H1 (cell line): ENCODE measurements around the gene CACNA1C. TPM values are rescaled to one million over a fixed set of nuclear protein-coding genes. Genes with fewer than 3 reads are reported as not detected.

ENCODE experiments used
- CTCF ChIA-PET: fragments of 300-600 bp; sonication (Branson Sonifier 250); formaldehyde crosslinking; loops from one replicate; lab custom pipeline; 2021; ENCODE audit not compliant: partially characterized antibody; lab: Charles Lee
- POLR2A ChIA-PET: fragments of 300-600 bp; sonication (Branson Sonifier 250); formaldehyde crosslinking; loops from one replicate; lab custom pipeline; 2021; ENCODE audit warnings: inconsistent platforms; ENCODE audit not compliant: partially characterized antibody; lab: Charles Lee
- DNase-seq, 2 experiments: peaks; one replicate each; pipeline versions ENCODE4 v3.0.0 to v3.0.0-alpha.2; 2010 to 2022; ENCODE audit warnings: low spot score in 2 of 2, low read depth in 1 of 2, mixed read lengths in 1 of 2
- FAIRE-seq: peaks from 2 replicates; lab custom pipeline; 2011; peaks lifted over from hg19 to GRCh38; lab: Jason Lieb, UNC
- H2AFZ ChIP-seq: 2 replicates; pipeline ENCODE4 v1.8.1; 2012; ENCODE audit warnings: low read length, inconsistent platforms
- H2AK5ac ChIP-seq: 2 replicates; pipeline ENCODE4 v1.6.1; 2013; ENCODE audit warnings: low read depth, low read length
- H2BK120ac ChIP-seq: replicated peaks from 2 replicates; pipeline ENCODE3; 2013; ENCODE audit warnings: low read depth, low read length, inconsistent platforms
- H2BK12ac ChIP-seq: 2 replicates; pipeline ENCODE4 v1.6.1; 2013; ENCODE audit warnings: low read depth, low read length
- H2BK15ac ChIP-seq: 2 replicates; pipeline ENCODE4 v1.6.1; 2013; ENCODE audit warnings: low read length
- H2BK20ac ChIP-seq: 2 replicates; pipeline ENCODE4 v1.6.1; 2013; ENCODE audit warnings: low read length
- H2BK5ac ChIP-seq: 2 replicates; pipeline ENCODE4 v1.6.1; 2013; ENCODE audit warnings: low read depth, low read length
- H3K14ac ChIP-seq: 2 replicates; pipeline ENCODE4 v1.6.1; 2013; ENCODE audit warnings: inconsistent platforms; ENCODE audit not compliant: insufficient read length
- H3K18ac ChIP-seq: 2 replicates; pipeline ENCODE4 v1.6.1; 2013; ENCODE audit warnings: low read length; ENCODE audit errors: extremely low read depth
- H3K23ac ChIP-seq: 2 replicates; pipeline ENCODE4 v1.6.1; 2013; ENCODE audit warnings: inconsistent platforms; ENCODE audit not compliant: insufficient read length
- H3K23me2 ChIP-seq: 2 replicates; pipeline ENCODE4 v1.6.1; 2013; ENCODE audit warnings: low read depth, low read length
- H3K27ac ChIP-seq: 2 replicates; pipeline ENCODE4 v1.6.1; 2011; ENCODE audit warnings: low read depth, low read length, inconsistent platforms
- H3K27me3 ChIP-seq, 4 experiments: replicated peaks in 1 of 4; 1 replicate in 1 of 4; 2 replicates in 3 of 4; pipeline versions ENCODE4 v1.6.1 to v1.8.1; 2011 to 2013; ENCODE audit warnings: low read length in 3 of 4, mild to moderate bottlenecking in 3 of 4, inconsistent platforms in 2 of 4, mixed read lengths in 2 of 4, moderate library complexity in 1 of 4; ENCODE audit not compliant: control insufficient read depth in 3 of 4, insufficient read depth in 3 of 4; ENCODE audit errors: extremely low read depth in 1 of 4
- H3K36me3 ChIP-seq, 4 experiments: 2 replicates each; pipeline versions ENCODE4 v1.6.1 to v1.8.1; 2011 to 2013; ENCODE audit warnings: mild to moderate bottlenecking in 4 of 4, low read length in 3 of 4, moderate library complexity in 2 of 4, control low read depth in 1 of 4, inconsistent platforms in 1 of 4; ENCODE audit not compliant: insufficient read depth in 4 of 4, control insufficient read depth in 2 of 4
- H3K4ac ChIP-seq: replicated peaks from 2 replicates; pipeline ENCODE3; 2013; ENCODE audit warnings: low read length, low read depth, mixed read lengths, inconsistent platforms; ENCODE audit not compliant: insufficient read length
- H3K4me1 ChIP-seq, 4 experiments: replicated peaks in 1 of 4; 1 replicate in 1 of 4; 2 replicates in 3 of 4; pipeline versions ENCODE4 v1.6.1 to v1.8.1; 2011 to 2013; ENCODE audit warnings: low read length in 3 of 4, inconsistent platforms in 2 of 4, mixed read lengths in 1 of 4; ENCODE audit not compliant: insufficient read depth in 4 of 4, control insufficient read depth in 3 of 4
- H3K4me2 ChIP-seq, 2 experiments: 2 replicates each; pipeline versions ENCODE4 v1.6.1 to v1.8.1; 2011 to 2013; ENCODE audit warnings: low read depth in 2 of 2, low read length in 2 of 2, control low read depth in 1 of 2, inconsistent platforms in 1 of 2, mild to moderate bottlenecking in 1 of 2; ENCODE audit not compliant: insufficient read depth in 1 of 2
- H3K4me3 ChIP-seq, 4 experiments: fragments of 200-600, 300-600 bp in 1 of 4; sonication (generic), shearing (Covaris generic), sonication (Bioruptor Twin) in 1 of 4; 2 replicates each; pipeline versions ENCODE4 v1.5.1 to v1.8.1; 2011 to 2016; ENCODE audit warnings: low read length in 4 of 4, low read depth in 3 of 4, control low read depth in 2 of 4, inconsistent platforms in 2 of 4, mild to moderate bottlenecking in 2 of 4, mixed read lengths in 1 of 4, moderate library complexity in 1 of 4; ENCODE audit not compliant: insufficient read depth in 2 of 4; ENCODE audit errors: extremely low read depth in 1 of 4
- H3K56ac ChIP-seq: replicated peaks from 2 replicates; pipeline ENCODE3; 2013; ENCODE audit warnings: low read depth, mild to moderate bottlenecking, mixed read lengths, low read length, inconsistent platforms; ENCODE audit not compliant: insufficient read length
- H3K79me1 ChIP-seq: 2 replicates; pipeline ENCODE4 v1.6.1; 2013; ENCODE audit warnings: low read depth, low read length, control low read depth
- H3K79me2 ChIP-seq, 2 experiments: 2 replicates each; pipeline versions ENCODE4 v1.6.1 to v1.8.1; 2012 to 2013; ENCODE audit warnings: low read length in 2 of 2, mild to moderate bottlenecking in 2 of 2, inconsistent platforms in 1 of 2; ENCODE audit not compliant: insufficient read depth in 2 of 2, control insufficient read depth in 1 of 2
- H3K9ac ChIP-seq, 4 experiments: replicated peaks in 1 of 4; 1 replicate in 1 of 4; 2 replicates in 3 of 4; pipeline versions ENCODE4 v1.6.1 to v1.8.1; 2011 to 2013; ENCODE audit warnings: low read depth in 3 of 4, low read length in 3 of 4, control low read depth in 2 of 4, mild to moderate bottlenecking in 2 of 4, moderate library complexity in 2 of 4, inconsistent platforms in 1 of 4; ENCODE audit errors: extremely low read depth in 1 of 4
- H3K9me3 ChIP-seq, 2 experiments: 2 replicates each; pipeline versions ENCODE4 v1.6.1 to v1.8.1; 2012 to 2013; ENCODE audit warnings: mild to moderate bottlenecking in 2 of 2, moderate library complexity in 2 of 2, control low read depth in 1 of 2, inconsistent platforms in 1 of 2, low read depth in 1 of 2, low read length in 1 of 2, mixed read lengths in 1 of 2; ENCODE audit not compliant: insufficient read depth in 2 of 2
- H4K20me1 ChIP-seq, 2 experiments: replicated peaks in 1 of 2; 2 replicates each; pipeline versions ENCODE3 to v1.8.1; 2011 to 2013; ENCODE audit warnings: inconsistent platforms in 2 of 2, low read length in 2 of 2, mild to moderate bottlenecking in 1 of 2; ENCODE audit not compliant: insufficient read depth in 2 of 2, control insufficient read depth in 1 of 2
- H4K5ac ChIP-seq: 2 replicates; pipeline ENCODE4 v1.6.1; 2013; ENCODE audit warnings: low read length, low read depth, mixed read lengths, inconsistent platforms; ENCODE audit not compliant: insufficient read length
- H4K8ac ChIP-seq: 2 replicates; pipeline ENCODE4 v1.8.0; 2013; ENCODE audit warnings: mild to moderate bottlenecking, moderate library complexity, low read length, inconsistent platforms; ENCODE audit not compliant: insufficient read depth; ENCODE audit errors: extremely low read depth
- H4K91ac ChIP-seq: replicated peaks from 2 replicates; pipeline ENCODE3; 2013; ENCODE audit warnings: low read length, mixed read lengths, inconsistent platforms; ENCODE audit not compliant: insufficient read length
- CHD1 ChIP-seq: IDR thresholded peaks from 2 replicates; pipeline ENCODE4 v1.6.1; 2012; ENCODE audit warnings: low read depth, low read length, improper control_type of control experiment
- CHD2 ChIP-seq: IDR thresholded peaks from 2 replicates; pipeline ENCODE4 v1.6.1; 2012; ENCODE audit warnings: low read length, improper control_type of control experiment
- CREB1 ChIP-seq: IDR thresholded peaks from 2 replicates; pipeline ENCODE4 v1.6.1; 2012; ENCODE audit warnings: inconsistent platforms
- GTF2F1 ChIP-seq: IDR thresholded peaks from 2 replicates; pipeline ENCODE4 v1.6.1; 2012; ENCODE audit warnings: low read depth, low read length, improper control_type of control experiment, borderline replicate concordance
- HDAC2 ChIP-seq, 2 experiments: fragments of 300-600 bp in 1 of 2; sonication (generic) in 1 of 2; IDR thresholded peaks; 2 replicates each; pipeline ENCODE4 v1.6.1; 2011 to 2012; ENCODE audit warnings: low read depth in 2 of 2, low read length in 2 of 2, mild to moderate bottlenecking in 2 of 2, moderate library complexity in 2 of 2, borderline replicate concordance in 1 of 2, inconsistent platforms in 1 of 2
- JUN ChIP-seq: IDR thresholded peaks from 2 replicates; pipeline ENCODE4 v1.6.1; 2011; ENCODE audit warnings: low read depth, mild to moderate bottlenecking, improper control_type of control experiment, low read length
- POU5F1 ChIP-seq: IDR thresholded peaks from 2 replicates; pipeline ENCODE4 v1.6.1; 2011; ENCODE audit warnings: low read depth, mild to moderate bottlenecking, low read length, moderate library complexity
- SAP30 ChIP-seq: fragments of 300-600 bp; sonication (generic); IDR thresholded peaks from 2 replicates; pipeline ENCODE4 v1.7.1; 2012; ENCODE audit warnings: low read length, moderate library complexity, mild to moderate bottlenecking, inconsistent platforms; ENCODE audit not compliant: insufficient read depth, insufficient replicate concordance
- SP1 ChIP-seq: IDR thresholded peaks from 2 replicates; pipeline ENCODE4 v1.6.1; 2011; ENCODE audit warnings: low read depth, low read length
- SRF ChIP-seq: IDR thresholded peaks from 2 replicates; pipeline ENCODE4 v1.6.1; 2011; ENCODE audit warnings: mild to moderate bottlenecking, low read depth, low read length, moderate library complexity
- TCF12 ChIP-seq: IDR thresholded peaks from 2 replicates; pipeline ENCODE4 v1.6.1; 2011; ENCODE audit warnings: low read depth, mild to moderate bottlenecking, low read length
- USF2 ChIP-seq: IDR thresholded peaks from 2 replicates; pipeline ENCODE4 v1.6.1; 2011; ENCODE audit warnings: low read length, improper control_type of control experiment
- WGBS, 2 experiments: shearing (Covaris generic) in 1 of 2; methylation state at CpG; one replicate each; pipeline versions ENCODE4 v1.1.6 to v1.1.7; 2013 to 2015; ENCODE audit warnings: low lambda C conversion rate in 2 of 2, mixed read lengths in 2 of 2, inconsistent platforms in 1 of 2, low coverage in 1 of 2, missing lambda C conversion rate in 1 of 2; ENCODE audit not compliant: insufficient replicate concordance in 2 of 2, insufficient coverage in 1 of 2, insufficient read length in 1 of 2; ENCODE audit errors: extremely low coverage in 1 of 2, missing lambda C conversion rate in 1 of 2; 5-methylcytosine and 5-hydroxymethylcytosine counted together
- polyA plus RNA-seq, 7 experiments: library from polyadenylated mRNA; depleted of rRNA in 3 of 7; stranded (reverse) in 5 of 7; unstranded in 2 of 7; fragments of >200 nt in 5 of 7; fragments of 200-250 nt in 2 of 7; gene quantifications; 1 replicate in 5 of 7; 2 replicates in 1 of 7; 4 replicates in 1 of 7; pipeline versions ENCODE4 v1.2.1 to v1.2.3, GENCODE V29; 2011 to 2013; ENCODE audit warnings: missing spikeins in 2 of 7, mixed read lengths in 2 of 7
- total RNA-seq: library from RNA; stranded (reverse); fragmentation: NEBNext Ultra II Directional; extraction: Animal tissue kit (Norgen Biotek cat#: 25700); gene quantifications from 2 replicates; pipeline ENCODE4 v1.2.1, GENCODE V29; 2021

The CACNA1C gene
- total and polyA plus RNA-seq, 2 of the 8 experiments (the other 6 are each of a cell fraction or from before 2014, with no cell fraction given) = 1.3 TPM

- H3K14ac ChIP-seq = no peak overlapping the region
- no peak overlapping the region for H3K9ac ChIP-seq
- no peaks in the 10 kb centered on the region for H3K9me3 ChIP-seq
- no peaks in the 10 kb centered on the region for H3K23me2 ChIP-seq
- FAIRE-seq = no peak
- H4K20me1 ChIP-seq = no peaks in the 10 kb centered on the region
- H3K4ac ChIP-seq = no peak overlapping the region
- DNase-seq = no peak
- H4K5ac ChIP-seq = no peak overlapping the region
- H3K18ac ChIP-seq = no peak overlapping the region
- H4K8ac ChIP-seq = no peak overlapping the region
- WGBS, 2 experiments = 89% methylated on average over 7 of the region's 9 CpGs; no CpG with 5 or more reads in 1 of the 2 experiments
- no peak overlapping the region for H2BK120ac ChIP-seq
- H3K27ac ChIP-seq = no peak overlapping the region
- H3K36me3 ChIP-seq = no peaks in the 10 kb centered on the region
- H2AFZ ChIP-seq = no peak overlapping the region
- H3K4me2 ChIP-seq = no peak overlapping the region
- H3K56ac ChIP-seq = no peak overlapping the region
- H2BK15ac ChIP-seq = no peak overlapping the region
- CTCF ChIA-PET = no interaction called here
- H3K79me2 ChIP-seq = no peaks in the 10 kb centered on the region
- H4K91ac ChIP-seq = no peak overlapping the region
- TF ChIP-seq SAP30 (no peak), JUN (no peak), HDAC2 (IDR thresholded peaks at IDR 0.05; ENCODE audit: borderline replicate concordance in 1 of 2, low read depth in 2 of 2, low read length in 2 of 2) (no peak), CHD1 (no peak), SRF (no peak), CREB1 (no peak), CHD2 (no peak), POU5F1 (no peak), USF2 (no peak), GTF2F1 (no peak), SP1 (no peak), TCF12 (no peak)
- H3K79me1 ChIP-seq = no peaks in the 10 kb centered on the region
- no peak overlapping the region for H2BK12ac ChIP-seq
- POLR2A ChIA-PET = interaction anchor here (0.6 kb wide), 1 partner anchor 14 kb away, joined by 3 read pairs; no protein-coding TSS in a partner anchor
- peaks cover 0 to 2% (median 0%) of the 10 kb centered on the region in 4 experiments; a peak in 1 of 7 replicates for H3K4me1 ChIP-seq
- H2BK5ac ChIP-seq = no peak overlapping the region
- no peak overlapping the region for H2BK20ac ChIP-seq
- no peaks in the 10 kb centered on the region; a peak in 1 of 7 replicates for H3K27me3 ChIP-seq
- no peak overlapping the region for H2AK5ac ChIP-seq
- no peak overlapping the region for H3K23ac ChIP-seq
- no peak overlapping the region for H3K4me3 ChIP-seq
These were observed 402.6 kb downstream of the CACNA1C start for GRCh38 chr12:2455410-2455809.
